Mesenchymal stem cell (in vitro differentiated cells and primary cell): ENCODE data around the gene SPATA3.

Experiments
- DNase-seq: peaks from one replicate; pipeline ENCODE4 v3.0.0-alpha.2; 2013
- H2AFZ ChIP-seq: one replicate; pipeline ENCODE4 v1.6.1; 2013; ENCODE audit warnings: low read depth, mild to moderate bottlenecking, control low read depth, inconsistent platforms, low read length, moderate library complexity
- H2AK5ac ChIP-seq: 2 replicates; pipeline ENCODE4 v1.6.1; 2013; ENCODE audit warnings: low read length, moderate library complexity, mild to moderate bottlenecking, inconsistent platforms; ENCODE audit not compliant: severe bottlenecking
- H2BK120ac ChIP-seq: one replicate; pipeline ENCODE4 v1.6.1; 2013; ENCODE audit warnings: low read depth, mild to moderate bottlenecking, inconsistent platforms, low read length, moderate library complexity
- H2BK12ac ChIP-seq, 2 experiments: one replicate each; pipeline ENCODE4 v1.6.1; 2013; ENCODE audit warnings: inconsistent platforms in 2 of 2, low read length in 2 of 2, mild to moderate bottlenecking in 2 of 2, moderate library complexity in 2 of 2, control low read depth in 1 of 2
- H2BK15ac ChIP-seq: one replicate; pipeline ENCODE4 v1.6.1; 2013; ENCODE audit warnings: mild to moderate bottlenecking, low read depth, inconsistent platforms; ENCODE audit not compliant: poor library complexity, severe bottlenecking
- H2BK5ac ChIP-seq: 2 replicates; pipeline ENCODE4 v1.6.1; 2013; ENCODE audit warnings: low read depth, mild to moderate bottlenecking, low read length, control low read depth, inconsistent platforms; ENCODE audit not compliant: poor library complexity, severe bottlenecking
- H3K14ac ChIP-seq, 2 experiments: one replicate each; pipeline ENCODE4 v1.6.1; 2013; ENCODE audit warnings: inconsistent platforms in 2 of 2, low read length in 2 of 2, control low read depth in 1 of 2, mild to moderate bottlenecking in 1 of 2, moderate library complexity in 1 of 2
- H3K18ac ChIP-seq, 2 experiments: one replicate each; pipeline ENCODE4 v1.6.1; 2013; ENCODE audit warnings: inconsistent platforms in 2 of 2, low read length in 2 of 2, control low read depth in 1 of 2, low read depth in 1 of 2, mild to moderate bottlenecking in 1 of 2
- H3K23ac ChIP-seq, 2 experiments: one replicate each; pipeline ENCODE4 v1.6.1; 2013; ENCODE audit warnings: inconsistent platforms in 2 of 2, low read length in 2 of 2, mild to moderate bottlenecking in 2 of 2, moderate library complexity in 2 of 2, control low read depth in 1 of 2
- H3K27ac ChIP-seq: 2 replicates; pipeline ENCODE4 v1.5.1; 2013; ENCODE audit warnings: mild to moderate bottlenecking, moderate library complexity, low read length, control low read depth, inconsistent platforms; ENCODE audit not compliant: poor library complexity, severe bottlenecking
- H3K27me3 ChIP-seq, 2 experiments: 2 replicates each; pipeline versions ENCODE4 v1.6.1 to v1.7.0; 2013; ENCODE audit warnings: low read length in 2 of 2, mild to moderate bottlenecking in 2 of 2, moderate library complexity in 2 of 2, control low read depth in 1 of 2, inconsistent platforms in 1 of 2; ENCODE audit not compliant: control insufficient read depth in 1 of 2, insufficient read depth in 1 of 2
- H3K36me3 ChIP-seq, 2 experiments: 2 replicates each; pipeline versions ENCODE4 v1.6.1 to v1.7.0; 2013; ENCODE audit warnings: low read length in 2 of 2, control low read depth in 1 of 2, inconsistent platforms in 1 of 2, low read depth in 1 of 2, mild to moderate bottlenecking in 1 of 2; ENCODE audit not compliant: insufficient read depth in 2 of 2, control insufficient read depth in 1 of 2
- H3K4ac ChIP-seq, 2 experiments: one replicate each; pipeline ENCODE4 v1.6.1; 2013; ENCODE audit warnings: inconsistent platforms in 2 of 2, low read length in 2 of 2, mild to moderate bottlenecking in 2 of 2, moderate library complexity in 2 of 2, control low read depth in 1 of 2, low read depth in 1 of 2
- H3K4me1 ChIP-seq: 2 replicates; pipeline ENCODE4 v1.6.1; 2013; ENCODE audit warnings: low read depth, low read length, control low read depth; ENCODE audit not compliant: control insufficient read depth, insufficient read depth
- H3K4me2 ChIP-seq: 2 replicates; pipeline ENCODE4 v1.6.1; 2013; ENCODE audit warnings: low read length, mild to moderate bottlenecking, inconsistent platforms; ENCODE audit not compliant: poor library complexity, severe bottlenecking
- H3K4me3 ChIP-seq, 2 experiments: 2 replicates each; pipeline versions ENCODE4 v1.5.1 to v1.7.0; 2013; ENCODE audit warnings: low read length in 2 of 2, mild to moderate bottlenecking in 2 of 2, control low read depth in 1 of 2, low read depth in 1 of 2; ENCODE audit not compliant: insufficient read depth in 1 of 2
- H3K79me1 ChIP-seq: replicated peaks from 2 replicates; pipeline ENCODE4 v1.6.1; 2013; ENCODE audit warnings: mild to moderate bottlenecking, control low read depth, low read length, inconsistent platforms; ENCODE audit not compliant: poor library complexity, severe bottlenecking
- H3K9ac ChIP-seq: 2 replicates; pipeline ENCODE4 v1.7.0; 2013; ENCODE audit warnings: mild to moderate bottlenecking, low read length, moderate library complexity
- H3K9me3 ChIP-seq: 2 replicates; pipeline ENCODE4 v1.7.0; 2013; ENCODE audit warnings: mild to moderate bottlenecking, low read length; ENCODE audit not compliant: control insufficient read depth
- H4K8ac ChIP-seq: one replicate; pipeline ENCODE4 v1.6.1; 2013; ENCODE audit warnings: inconsistent platforms, mild to moderate bottlenecking, low read length, moderate library complexity
- H4K91ac ChIP-seq: one replicate; pipeline ENCODE4 v1.6.1; 2013; ENCODE audit warnings: mild to moderate bottlenecking, low read length, inconsistent platforms
- WGBS: methylation state at CpG from one replicate; pipeline ENCODE4 v1.1.7; 2013; ENCODE audit warnings: mixed read lengths; 5-methylcytosine and 5-hydroxymethylcytosine counted together

The SPATA3 gene

GRCh38 chr2:231015926-231016325 lies 20.0 kb downstream of the SPATA3 start:
- Histone ChIP-seq H3K27ac (no peak overlapping the region), H2BK15ac (no peak overlapping the region), H3K4me1 (no peaks in the 10 kb centered on the region), H3K79me1 (no peaks in the 10 kb centered on the region), H3K18ac (no peak overlapping the region), H3K4me2 (no peak overlapping the region), H4K91ac (no peak overlapping the region), H2AK5ac (no peak overlapping the region), H2BK120ac (no peak overlapping the region), H2AFZ (no peak overlapping the region), H2BK12ac (no peak overlapping the region), H3K9me3 (no peaks in the 10 kb centered on the region), H3K27me3 (peaks cover 65 to 68% of the 10 kb centered on the region in 2 experiments), H3K14ac (no peak overlapping the region), H3K9ac (no peak overlapping the region), H3K36me3 (no peaks in the 10 kb centered on the region), H3K23ac (no peak overlapping the region), H2BK5ac (no peak overlapping the region), H3K4me3 (no peak overlapping the region), H4K8ac (no peak overlapping the region), H3K4ac (no peak overlapping the region)
- no peak for DNase-seq
- WGBS, result 74% methylated on average over 3 of the region's 3 CpGs

- Histone ChIP-seq H3K4me1 (no peaks in the 10 kb centered on the region), H3K4me2 (no peak overlapping the region), H4K8ac (no peak overlapping the region), H4K91ac (no peak overlapping the region), H3K9ac (no peak overlapping the region), H3K27me3 (peaks cover 64 to 66% of the 10 kb centered on the region in 2 experiments), H2BK5ac (no peak overlapping the region), H2AK5ac (no peak overlapping the region), H2BK120ac (no peak overlapping the region), H3K27ac (no peak overlapping the region), H3K36me3 (no peaks in the 10 kb centered on the region), H3K4me3 (no peak overlapping the region), H2AFZ (no peak overlapping the region), H3K79me1 (no peaks in the 10 kb centered on the region), H3K4ac (no peak overlapping the region), H2BK15ac (no peak overlapping the region), H3K9me3 (no peaks in the 10 kb centered on the region), H3K23ac (no peak overlapping the region), H3K14ac (no peak overlapping the region), H3K18ac (no peak overlapping the region), H2BK12ac (no peak overlapping the region)
- 74% methylated on average over 6 of the region's 6 CpGs for WGBS
- DNase-seq, result no peak
These were observed 20.8 kb downstream of the SPATA3 start for GRCh38 chr2:231016566-231017230.

GRCh38 chr2:231017231-231017598 lies 21.3 kb downstream of the SPATA3 start:
- H3K9ac ChIP-seq, result no peak overlapping the region
- no peak overlapping the region for H3K27ac ChIP-seq
- H3K14ac ChIP-seq, result no peak overlapping the region
- H2BK15ac ChIP-seq, result no peak overlapping the region
- H3K27me3 ChIP-seq, result peaks cover 59 to 61% of the 10 kb centered on the region in 2 experiments
- no peak overlapping the region for H3K4ac ChIP-seq
- no peak overlapping the region for H2AK5ac ChIP-seq
- H4K8ac ChIP-seq, result no peak overlapping the region
- H2BK120ac ChIP-seq, result no peak overlapping the region
- H3K23ac ChIP-seq, result no peak overlapping the region
- H3K9me3 ChIP-seq, result no peaks in the 10 kb centered on the region
- H2BK12ac ChIP-seq, result no peak overlapping the region
- no peaks in the 10 kb centered on the region for H3K36me3 ChIP-seq
- no peaks in the 10 kb centered on the region for H3K4me1 ChIP-seq
- 77% methylated on average over 4 of the region's 4 CpGs for WGBS
- no peak overlapping the region for H3K18ac ChIP-seq
- H3K4me3 ChIP-seq, result no peak overlapping the region
- DNase-seq, result no peak
- H3K79me1 ChIP-seq, result no peaks in the 10 kb centered on the region
- no peak overlapping the region for H3K4me2 ChIP-seq
- no peak overlapping the region for H2BK5ac ChIP-seq
- H4K91ac ChIP-seq, result no peak overlapping the region
- no peak overlapping the region for H2AFZ ChIP-seq

GRCh38 chr2:231018184-231018583 lies 22.3 kb downstream of the SPATA3 start:
- 97% methylated on average over 3 of the region's 3 CpGs for WGBS
- no peak overlapping the region for H2BK12ac ChIP-seq
- no peak overlapping the region for H3K27ac ChIP-seq
- no peak overlapping the region for H2AFZ ChIP-seq
- H2BK5ac ChIP-seq, result no peak overlapping the region
- H3K9me3 ChIP-seq, result no peaks in the 10 kb centered on the region
- H3K23ac ChIP-seq, result no peak overlapping the region
- no peaks in the 10 kb centered on the region for H3K36me3 ChIP-seq
- H4K91ac ChIP-seq, result no peak overlapping the region
- H3K4me2 ChIP-seq, result no peak overlapping the region
- DNase-seq, result no peak
- no peak overlapping the region for H3K9ac ChIP-seq
- H2AK5ac ChIP-seq, result no peak overlapping the region
- no peak overlapping the region for H3K18ac ChIP-seq
- no peak overlapping the region for H2BK120ac ChIP-seq
- H3K4ac ChIP-seq, result no peak overlapping the region
- no peak overlapping the region for H2BK15ac ChIP-seq
- no peak overlapping the region for H3K14ac ChIP-seq
- H3K4me1 ChIP-seq, result no peaks in the 10 kb centered on the region
- H3K4me3 ChIP-seq, result no peak overlapping the region
- H4K8ac ChIP-seq, result no peak overlapping the region
- H3K27me3 ChIP-seq, result peaks cover 49 to 51% of the 10 kb centered on the region in 2 experiments
- H3K79me1 ChIP-seq, result no peaks in the 10 kb centered on the region
